Gastroesophageal sphincter (tissue), 3 donors: ENCODE measurements around the gene SNW1.

ENCODE experiments used
- EP300 ChIP-seq: sonication (generic); formaldehyde crosslinking; IDR thresholded peaks from one replicate; pipeline ENCODE4 v1.6.1; 2017; ENCODE audit warnings: antibody characterized with exemption, mild to moderate bottlenecking
- POLR2A ChIP-seq, 2 donors: fragments of 450-650 bp; IDR thresholded peaks; one replicate each; pipeline ENCODE4 v1.6.1; 2017; ENCODE audit warnings: antibody characterized with exemption in 2 of 2, mild to moderate bottlenecking in 2 of 2, moderate library complexity in 1 of 2
- POLR2AphosphoS5 ChIP-seq: sonication (generic); formaldehyde crosslinking; IDR thresholded peaks from one replicate; pipeline ENCODE4 v1.6.1; 2017; ENCODE audit warnings: antibody characterized with exemption
- TF ChIP-seq, protein P1 (sequence below), 4 experiments: fragments of 200-600 bp in 2 of 4; fragments of 450-650 bp in 2 of 4; sonication (generic) in 1 of 4; IDR thresholded peaks; one replicate each; pipeline ENCODE4 v1.5.1; 2017 to 2019; ENCODE audit warnings: antibody characterized with exemption in 4 of 4, mild to moderate bottlenecking in 2 of 4, moderate library complexity in 2 of 4

GRCh38 chr14:77752799-77753516, 8.0 kb downstream of the SNW1 start:
- TF ChIP-seq POLR2A (IDR thresholded peaks at IDR 0.05) (no peak), POLR2AphosphoS5 (no peak), EP300 (no peak)
- TF ChIP-seq, protein P1, sequence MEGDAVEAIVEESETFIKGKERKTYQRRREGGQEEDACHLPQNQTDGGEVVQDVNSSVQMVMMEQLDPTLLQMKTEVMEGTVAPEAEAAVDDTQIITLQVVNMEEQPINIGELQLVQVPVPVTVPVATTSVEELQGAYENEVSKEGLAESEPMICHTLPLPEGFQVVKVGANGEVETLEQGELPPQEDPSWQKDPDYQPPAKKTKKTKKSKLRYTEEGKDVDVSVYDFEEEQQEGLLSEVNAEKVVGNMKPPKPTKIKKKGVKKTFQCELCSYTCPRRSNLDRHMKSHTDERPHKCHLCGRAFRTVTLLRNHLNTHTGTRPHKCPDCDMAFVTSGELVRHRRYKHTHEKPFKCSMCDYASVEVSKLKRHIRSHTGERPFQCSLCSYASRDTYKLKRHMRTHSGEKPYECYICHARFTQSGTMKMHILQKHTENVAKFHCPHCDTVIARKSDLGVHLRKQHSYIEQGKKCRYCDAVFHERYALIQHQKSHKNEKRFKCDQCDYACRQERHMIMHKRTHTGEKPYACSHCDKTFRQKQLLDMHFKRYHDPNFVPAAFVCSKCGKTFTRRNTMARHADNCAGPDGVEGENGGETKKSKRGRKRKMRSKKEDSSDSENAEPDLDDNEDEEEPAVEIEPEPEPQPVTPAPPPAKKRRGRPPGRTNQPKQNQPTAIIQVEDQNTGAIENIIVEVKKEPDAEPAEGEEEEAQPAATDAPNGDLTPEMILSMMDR (IDR thresholded peaks at IDR 0.05): no peak
